Keratinocyte (primary cell): ENCODE results near the gene LRRC8D. TPM values are rescaled to one million over a fixed set of nuclear protein-coding genes. Genes with fewer than 3 reads are reported as not detected.
"Not testable (repeated sequence)": the region's sequence is repeated elsewhere in the genome, so short reads cannot be mapped to it uniquely, and the experiment has no call there.

ENCODE experiments used
- DNase-seq: peaks from one replicate; pipeline ENCODE4 v3.0.0-alpha.2; 2011; ENCODE audit warnings: low read depth, missing footprints, low spot score
- FAIRE-seq: peaks from 2 replicates; lab custom pipeline; 2011; peaks lifted over from hg19 to GRCh38; lab: Jason Lieb, UNC
- H2AFZ ChIP-seq: 2 replicates; pipeline ENCODE4 v1.6.0; 2012; ENCODE audit warnings: low read length, control low read depth, inconsistent platforms; ENCODE audit not compliant: control insufficient read depth
- H3K27ac ChIP-seq: 2 replicates; pipeline ENCODE4 v1.5.1; 2011; ENCODE audit warnings: low read length; ENCODE audit not compliant: control insufficient read depth, insufficient read depth
- H3K27me3 ChIP-seq: 3 replicates; pipeline ENCODE4 v1.6.0; 2011; ENCODE audit warnings: low read length; ENCODE audit not compliant: control insufficient read depth, insufficient read depth; ENCODE audit errors: extremely low read depth
- H3K36me3 ChIP-seq, 2 experiments: 2 replicates in 1 of 2; 3 replicates in 1 of 2; pipeline ENCODE4 v1.5.1; 2011; ENCODE audit warnings: low read length in 2 of 2, mild to moderate bottlenecking in 1 of 2; ENCODE audit not compliant: control insufficient read depth in 2 of 2, insufficient read depth in 2 of 2; ENCODE audit errors: extremely low read depth in 1 of 2
- H3K4me1 ChIP-seq: 3 replicates; pipeline ENCODE4 v1.5.1; 2011; ENCODE audit warnings: low read length; ENCODE audit not compliant: control insufficient read depth, insufficient read depth; ENCODE audit errors: extremely low read depth
- H3K4me2 ChIP-seq: 3 replicates; pipeline ENCODE4 v1.6.0; 2011; ENCODE audit warnings: low read depth, low read length; ENCODE audit not compliant: control insufficient read depth, insufficient read depth; ENCODE audit errors: extremely low read depth
- H3K4me3 ChIP-seq, 3 experiments: fragments of 200-600 bp in 1 of 3; sonication (generic) in 1 of 3; 2 replicates in 2 of 3; 3 replicates in 1 of 3; pipeline ENCODE4 v1.5.1; 2011 to 2016; ENCODE audit warnings: low read length in 3 of 3, mild to moderate bottlenecking in 3 of 3, control low read depth in 2 of 3, inconsistent platforms in 1 of 3, low read depth in 1 of 3, mixed read lengths in 1 of 3, mixed run types in 1 of 3, moderate library complexity in 1 of 3; ENCODE audit not compliant: control insufficient read depth in 2 of 3, insufficient read depth in 2 of 3; ENCODE audit errors: extremely low read depth in 1 of 3
- H3K79me2 ChIP-seq: 2 replicates; pipeline ENCODE4 v1.6.0; 2012; ENCODE audit warnings: low read length; ENCODE audit not compliant: control insufficient read depth, insufficient read depth
- H3K9ac ChIP-seq: 3 replicates; pipeline ENCODE4 v1.6.0; 2011; ENCODE audit warnings: low read length; ENCODE audit not compliant: control insufficient read depth, insufficient read depth; ENCODE audit errors: extremely low read depth
- H3K9me1 ChIP-seq: 3 replicates; pipeline ENCODE4 v1.6.0; 2011; ENCODE audit warnings: low read length; ENCODE audit not compliant: control insufficient read depth, insufficient read depth; ENCODE audit errors: extremely low read depth
- H3K9me3 ChIP-seq: 2 replicates; pipeline ENCODE4 v1.5.1; 2012; ENCODE audit warnings: low read depth, low read length; ENCODE audit not compliant: control insufficient read depth
- H4K20me1 ChIP-seq: 3 replicates; pipeline ENCODE4 v1.6.0; 2011; ENCODE audit warnings: low read length; ENCODE audit not compliant: control insufficient read depth, insufficient read depth; ENCODE audit errors: extremely low read depth
- CTCF ChIP-seq, 3 experiments: IDR thresholded peaks in 1 of 3; conservative IDR thresholded peaks in 1 of 3; optimal IDR thresholded peaks in 1 of 3; 2 replicates in 2 of 3; 3 replicates in 1 of 3; pipeline versions ENCODE3 to v1.5.1; 2011; ENCODE audit warnings: low read length in 3 of 3, mild to moderate bottlenecking in 3 of 3, moderate library complexity in 2 of 3, control low read depth in 1 of 3, inconsistent platforms in 1 of 3; ENCODE audit not compliant: insufficient read depth in 2 of 3; ENCODE audit errors: extremely low read depth in 1 of 3
- EZH2 ChIP-seq: IDR thresholded peaks from one replicate; pipeline ENCODE4 v1.6.1; 2012; ENCODE audit warnings: inconsistent platforms, mild to moderate bottlenecking, low read length, moderate library complexity
- dilution Hi-C: fragments of 300-500 bp; cut with MboI; formaldehyde crosslinking; loops from one replicate; pipeline ENCODE4 v1.7.0; 2020; ENCODE audit warnings: low sequenced_read_pairs; ENCODE audit not compliant: extremely low pct_ligation_motif_present
- polyA plus RNA-seq, 5 experiments: library from polyadenylated mRNA; depleted of rRNA in 3 of 5; stranded (reverse) in 3 of 5; stranded (forward) in 1 of 5; unstranded in 1 of 5; fragments of >200 nt; gene quantifications; 1 replicate in 1 of 5; 2 replicates in 3 of 5; 3 replicates in 1 of 5; pipeline versions ENCODE4 v1.2.1 to v1.2.3, GENCODE V29; 2011 to 2012; ENCODE audit warnings: missing spikeins in 2 of 5, low read depth in 1 of 5, low replicate concordance in 1 of 5

LRRC8D gene
- polyA plus RNA-seq, 1 donor (not counting 4 experiments of a cell fraction or from before 2014, with no cell fraction given): 54.7 TPM

GRCh38 chr1:89980605-89981004 is 159.8 kb downstream of the LRRC8D start:
- Histone ChIP-seq H3K27ac (no peak overlapping the region), H3K36me3 (no peaks in the 10 kb centered on the region), H4K20me1 (no peaks in the 10 kb centered on the region), H3K4me3 (no peak overlapping the region), H2AFZ (no peak overlapping the region), H3K79me2 (no peaks in the 10 kb centered on the region), H3K9ac (no peak overlapping the region), H3K4me2 (no peak overlapping the region), H3K9me1 (no peaks in the 10 kb centered on the region), H3K9me3 (no peaks in the 10 kb centered on the region), H3K4me1 (no peaks in the 10 kb centered on the region), H3K27me3 (no peaks in the 10 kb centered on the region)
- dilution Hi-C loops: no loop called here
- no peak for FAIRE-seq
- DNase-seq: no peak
- TF ChIP-seq CTCF (optimal IDR thresholded peaks at IDR 0.05 in 1 of 3, IDR thresholded peaks at IDR 0.05 in 1 of 3, conservative IDR thresholded peaks at IDR 0.05 in 1 of 3; ENCODE audit: extremely low read depth in 1 of 3, insufficient read depth in 2 of 3, low read length in 3 of 3) (no peak), EZH2 (no peak)

- H3K27me3 ChIP-seq, H3K4me3 ChIP-seq, H3K36me3 ChIP-seq, H2AFZ ChIP-seq, H3K4me2 ChIP-seq, dilution Hi-C loops, H3K9ac ChIP-seq, H3K79me2 ChIP-seq, H3K9me3 ChIP-seq, DNase-seq, FAIRE-seq, H3K9me1 ChIP-seq, H4K20me1 ChIP-seq, H3K4me1 ChIP-seq, H3K27ac ChIP-seq: not testable (repeated sequence)
These were observed 162.0 kb downstream of the LRRC8D start for GRCh38 chr1:89982846-89983245.

GRCh38 chr1:89984564-89985116 is 163.8 kb downstream of the LRRC8D start:
- H3K9me3 ChIP-seq, H3K36me3 ChIP-seq, H3K27me3 ChIP-seq, H3K4me2 ChIP-seq, dilution Hi-C loops, H3K9ac ChIP-seq, H2AFZ ChIP-seq, H4K20me1 ChIP-seq, H3K9me1 ChIP-seq, FAIRE-seq, H3K79me2 ChIP-seq, H3K4me1 ChIP-seq, DNase-seq, H3K27ac ChIP-seq, H3K4me3 ChIP-seq: not testable (repeated sequence)
